ENCODE measurements around the gene CD2.
A peak's percentile ranks its signal among the peaks of the same experiment; 100 is the strongest.

Gene CD2

GRCh38 chr1:116724765-116725375, 29.4 kb upstream of the CD2 start:
- Histone ChIP-seq H3K27me3 (ENCODE audit: insufficient read depth, low read depth, severe bottlenecking) (no peaks in the 10 kb centered on the region), H3K36me3 (no peaks in the 10 kb centered on the region), H3K4me3 (ENCODE audit: low read depth, low read length) (no peak overlapping the region), H3K27ac (no peak overlapping the region), H3K9me3 (ENCODE audit: severe bottlenecking) (no peaks in the 10 kb centered on the region)
- TF ChIP-seq CTCF (IDR thresholded peaks at IDR 0.05; ENCODE audit: low read depth, low read length) = peak; percentile 56
- DNase-seq = peak; percentile 79

- H3K9me3 ChIP-seq (ENCODE audit: severe bottlenecking) = no peaks in the 10 kb centered on the region
- no peak for TF ChIP-seq CTCF (IDR thresholded peaks at IDR 0.05; ENCODE audit: low read depth, low read length)
- DNase-seq = no peak
- H3K27me3 ChIP-seq (ENCODE audit: insufficient read depth, low read depth, severe bottlenecking) = no peaks in the 10 kb centered on the region
- H3K4me3 ChIP-seq (ENCODE audit: low read depth, low read length) = no peak overlapping the region
- H3K36me3 ChIP-seq = no peaks in the 10 kb centered on the region
- H3K27ac ChIP-seq = no peak overlapping the region
These were observed 28.4 kb upstream of the CD2 start for GRCh38 chr1:116725798-116726197.

DNA sequence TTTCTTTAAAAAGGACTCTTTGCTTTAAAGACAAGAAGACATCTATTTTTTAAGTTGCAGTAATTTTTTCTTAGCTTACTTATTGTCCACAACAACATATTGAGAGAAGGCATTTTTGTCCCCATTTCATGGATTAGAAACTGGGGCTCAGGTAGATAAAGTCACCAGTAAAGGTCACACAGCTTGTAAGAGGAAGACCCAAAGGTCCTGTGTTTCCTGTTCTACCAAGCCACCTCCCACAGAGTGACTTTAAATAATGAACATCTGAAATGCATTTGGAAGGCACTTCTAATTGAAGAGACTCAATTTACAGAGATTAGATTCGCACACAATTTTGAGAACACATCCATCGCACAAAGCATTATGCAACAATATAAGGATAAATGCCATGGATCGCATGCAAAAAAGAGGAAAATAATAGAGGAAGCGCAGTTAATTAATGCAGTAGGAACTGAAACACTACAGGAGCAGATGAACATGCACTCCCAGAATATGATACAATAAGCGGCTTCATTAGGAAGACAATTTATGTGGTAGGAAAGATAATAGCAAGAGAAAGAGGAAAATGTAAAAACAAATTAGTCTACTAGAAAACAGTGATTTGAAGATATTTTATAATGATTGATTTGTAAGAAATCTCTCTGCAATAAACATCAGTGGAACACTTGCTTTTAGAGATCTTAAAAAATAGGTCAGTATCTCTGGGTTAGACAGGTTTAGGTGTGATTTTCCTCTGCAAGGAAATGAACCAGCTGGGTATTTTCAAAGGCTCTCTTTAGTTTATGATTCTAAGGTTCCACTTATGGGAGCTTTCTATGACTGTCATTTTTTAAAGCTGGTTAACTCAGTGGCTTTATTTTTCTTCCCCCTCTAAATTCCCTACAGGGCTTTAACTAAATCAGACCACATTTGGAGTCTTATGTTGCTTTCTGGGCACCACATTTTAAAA, 27.1 kb upstream of the CD2 start:
- Histone ChIP-seq H3K27ac (no peak overlapping the region), H3K4me3 (ENCODE audit: low read depth, low read length) (no peak overlapping the region), H3K36me3 (no peaks in the 10 kb centered on the region), H3K9me3 (ENCODE audit: severe bottlenecking) (no peaks in the 10 kb centered on the region), H3K27me3 (ENCODE audit: insufficient read depth, low read depth, severe bottlenecking) (no peaks in the 10 kb centered on the region)
- no peak for TF ChIP-seq CTCF (IDR thresholded peaks at IDR 0.05; ENCODE audit: low read depth, low read length)
- DNase-seq = no peak

GRCh38 chr1:116731439-116731838, 22.8 kb upstream of the CD2 start:
- no peak overlapping the region for H3K27ac ChIP-seq
- DNase-seq = no peak
- H3K9me3 ChIP-seq (ENCODE audit: severe bottlenecking) = no peaks in the 10 kb centered on the region
- no peak overlapping the region for H3K4me3 ChIP-seq (ENCODE audit: low read depth, low read length)
- H3K27me3 ChIP-seq (ENCODE audit: insufficient read depth, low read depth, severe bottlenecking) = no peaks in the 10 kb centered on the region
- no peaks in the 10 kb centered on the region for H3K36me3 ChIP-seq
- TF ChIP-seq CTCF (IDR thresholded peaks at IDR 0.05; ENCODE audit: low read depth, low read length) = no peak

DNA sequence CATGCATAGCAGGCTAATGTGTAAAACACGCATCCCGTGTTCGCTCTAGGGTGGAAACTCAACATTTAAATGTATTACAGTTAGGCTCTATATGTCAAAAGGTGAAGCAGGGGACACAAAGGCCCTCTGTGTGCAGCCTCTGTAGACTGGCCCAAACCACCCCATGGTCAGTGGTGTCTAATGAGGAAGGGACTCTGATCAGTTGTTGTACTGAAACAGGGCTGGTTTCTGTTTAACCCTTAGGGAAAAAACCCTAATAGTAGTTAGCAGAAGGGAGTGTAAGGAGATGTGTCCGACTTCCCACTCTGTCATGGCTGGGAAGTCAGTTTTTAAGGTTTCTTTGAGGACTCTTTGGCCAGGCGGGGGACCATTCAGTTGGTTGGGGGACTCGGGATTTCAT, 21.5 kb upstream of the CD2 start:
- no peak overlapping the region for H3K4me3 ChIP-seq (ENCODE audit: low read depth, low read length)
- no peaks in the 10 kb centered on the region for H3K27me3 ChIP-seq (ENCODE audit: insufficient read depth, low read depth, severe bottlenecking)
- H3K36me3 ChIP-seq = no peaks in the 10 kb centered on the region
- H3K27ac ChIP-seq = no peak overlapping the region
- no peak for TF ChIP-seq CTCF (IDR thresholded peaks at IDR 0.05; ENCODE audit: low read depth, low read length)
- H3K9me3 ChIP-seq (ENCODE audit: severe bottlenecking) = no peaks in the 10 kb centered on the region
- no peak for DNase-seq

Measured in WERI-Rb-1 (cell line).